GM20431 (cell line): ENCODE data around the gene SNX6.
"Not testable (repeated sequence)": the region's sequence is repeated elsewhere in the genome, so short reads cannot be mapped to it uniquely, and the experiment has no call there.

Source experiments
- in situ Hi-C: fragments of 300-500 bp; cut with MseI, MboI; formaldehyde crosslinking; loops from one replicate; pipeline ENCODE4 v1.15.0; 2020; ENCODE audit warnings: low sequenced_read_pairs; ENCODE audit not compliant: unreplicated experiment

The SNX6 gene

DNA sequence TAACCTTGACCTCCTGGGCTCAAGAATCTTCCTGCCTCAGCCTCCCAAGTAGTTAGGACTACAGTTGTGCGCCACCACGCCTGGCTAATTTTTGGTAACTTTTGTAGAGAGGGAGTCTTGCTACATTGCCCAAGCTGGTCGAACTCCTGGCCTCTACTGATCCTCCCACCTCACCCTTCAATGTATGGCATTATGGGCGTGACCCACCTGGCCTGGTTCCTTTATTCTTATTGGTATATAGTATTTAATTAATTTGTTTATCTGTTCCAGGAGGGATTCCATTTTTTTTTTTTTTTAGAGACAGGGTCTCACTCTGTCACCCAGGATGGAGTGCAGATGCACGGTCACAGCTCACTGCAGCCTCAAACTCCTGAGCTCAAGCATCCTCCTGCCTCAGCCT, 49.6 kb downstream of the SNX6 start:
- in situ Hi-C loops = no loop called here

DNA sequence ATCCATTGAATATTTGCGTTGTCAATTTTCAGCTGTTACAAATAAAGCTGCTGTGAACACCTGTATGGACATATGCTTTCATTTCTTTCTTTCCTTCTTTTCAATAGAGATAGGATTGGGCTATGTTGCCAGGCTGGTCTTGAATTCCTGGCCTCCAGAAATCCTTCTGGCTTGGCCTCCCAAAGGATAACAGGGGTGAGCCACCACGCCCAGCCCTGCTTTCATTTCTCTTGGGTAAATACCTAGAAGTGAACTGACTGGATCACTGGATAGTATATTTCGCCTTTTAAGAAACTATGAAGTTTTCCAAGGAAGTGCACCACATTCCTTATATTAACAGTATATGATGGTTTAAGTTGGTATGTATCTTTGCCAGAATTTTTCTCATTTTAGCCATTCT, 58.2 kb downstream of the SNX6 start:
- in situ Hi-C loops = no loop called here

DNA sequence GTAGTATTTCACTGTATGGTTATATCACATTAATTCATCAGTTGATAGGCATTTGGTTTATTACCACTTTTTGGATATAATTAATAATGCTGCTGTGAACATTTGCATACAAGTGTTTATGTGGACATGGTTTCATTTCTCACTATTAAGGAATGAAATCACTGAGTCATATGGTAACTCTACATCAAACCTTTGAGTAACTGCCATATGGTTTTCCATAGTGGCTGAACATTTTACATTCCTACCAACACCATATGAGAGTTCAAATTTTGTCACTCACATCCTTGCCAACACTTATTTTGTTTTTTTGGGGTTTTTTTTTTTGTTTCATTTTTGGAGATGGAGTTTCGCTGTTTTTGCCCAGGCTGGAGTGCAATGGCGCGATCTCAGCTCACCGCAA, 60.2 kb downstream of the SNX6 start:
- in situ Hi-C loops = no loop called here

DNA sequence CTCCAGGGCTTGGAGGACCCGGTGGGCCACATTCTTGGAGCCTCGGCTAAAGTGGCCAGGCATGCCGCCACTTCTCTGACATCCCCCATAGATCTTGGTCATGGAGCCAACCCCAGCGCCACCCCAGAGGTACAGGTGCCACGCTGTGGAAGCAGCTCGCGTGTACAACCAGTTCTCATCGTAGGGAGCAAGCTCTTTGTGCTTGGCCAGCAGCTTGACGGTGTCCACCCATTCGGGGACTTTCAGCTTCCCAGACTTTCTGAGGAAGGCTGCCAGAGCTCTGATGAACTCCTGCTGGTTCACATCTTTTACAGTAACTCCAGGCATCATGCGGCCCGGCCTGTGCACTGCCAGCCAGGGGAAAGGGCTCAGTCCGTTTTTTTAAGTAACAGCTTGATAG, 61.1 kb downstream of the SNX6 start:
- in situ Hi-C loops = no loop called here

DNA sequence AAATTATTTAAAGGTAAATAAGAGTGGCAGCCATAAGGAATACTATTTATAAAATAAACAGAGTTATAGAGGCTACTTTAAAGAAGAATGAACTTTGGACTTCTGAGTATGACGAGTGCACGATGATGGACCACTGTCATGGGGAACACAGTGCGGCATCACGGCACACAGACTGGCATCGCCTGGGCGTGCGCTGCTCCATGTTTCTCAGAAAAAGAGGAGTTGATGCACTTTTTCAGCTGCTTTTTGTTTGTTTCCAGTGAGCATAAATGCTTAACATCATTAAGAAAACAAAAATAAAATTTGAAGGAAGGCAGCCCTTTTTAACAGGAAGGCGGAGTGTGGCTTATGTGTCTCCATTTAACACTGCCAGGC, 67.2 kb downstream of the SNX6 start:
- in situ Hi-C loops = no loop called here

DNA sequence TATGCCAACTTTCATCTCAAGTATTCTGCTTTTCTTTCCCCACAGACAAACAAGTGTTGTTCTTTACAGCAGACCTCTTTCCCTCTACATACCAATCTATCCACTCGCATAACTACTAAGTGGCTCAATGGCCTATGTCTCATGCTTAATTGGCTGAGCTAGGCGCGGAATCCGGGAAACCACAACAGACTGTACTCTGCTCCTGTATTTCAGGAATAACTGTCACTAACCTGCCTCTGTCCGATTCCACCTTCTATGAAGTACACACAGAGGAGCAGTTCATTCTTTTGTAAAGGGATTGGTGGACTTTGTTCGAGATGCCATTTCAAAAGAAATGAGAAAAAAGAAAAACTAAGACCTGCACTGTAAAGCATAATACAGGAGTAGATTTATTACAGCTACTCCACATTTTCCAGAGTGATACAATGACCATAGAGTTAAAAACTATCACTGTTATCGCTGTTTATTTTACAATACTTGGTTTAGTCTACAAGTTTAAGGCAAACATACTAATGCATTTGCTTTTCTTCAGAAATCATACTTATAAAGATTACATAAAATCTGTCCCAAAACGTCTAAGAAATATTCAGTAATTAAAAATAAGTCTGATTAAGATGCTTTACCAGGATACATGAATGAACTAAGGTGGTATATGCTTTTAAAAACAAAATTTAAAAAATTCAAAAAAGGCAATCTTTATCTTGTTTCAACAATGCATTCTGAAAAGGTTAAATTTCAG, 67.7 kb downstream of the SNX6 start:
- in situ Hi-C loops = not testable (repeated sequence)

DNA sequence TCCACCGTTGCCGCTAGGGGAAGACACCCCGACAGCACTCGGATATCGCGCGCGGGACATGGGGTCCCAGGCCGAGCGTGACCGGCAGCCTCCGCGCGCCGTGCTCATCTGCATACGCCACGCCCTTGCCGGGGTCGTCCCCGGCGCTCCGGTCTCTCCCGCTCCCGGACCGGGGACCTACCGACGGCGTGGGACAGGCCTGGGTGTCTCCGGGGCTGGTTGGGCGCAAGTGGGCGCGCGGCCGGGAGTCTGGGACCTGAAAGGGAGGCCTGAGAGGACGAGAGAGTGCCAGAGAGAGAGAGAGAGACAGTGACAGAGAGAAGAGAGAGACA, 73.5 kb downstream of the SNX6 start:
- in situ Hi-C loops = not testable (repeated sequence)

DNA sequence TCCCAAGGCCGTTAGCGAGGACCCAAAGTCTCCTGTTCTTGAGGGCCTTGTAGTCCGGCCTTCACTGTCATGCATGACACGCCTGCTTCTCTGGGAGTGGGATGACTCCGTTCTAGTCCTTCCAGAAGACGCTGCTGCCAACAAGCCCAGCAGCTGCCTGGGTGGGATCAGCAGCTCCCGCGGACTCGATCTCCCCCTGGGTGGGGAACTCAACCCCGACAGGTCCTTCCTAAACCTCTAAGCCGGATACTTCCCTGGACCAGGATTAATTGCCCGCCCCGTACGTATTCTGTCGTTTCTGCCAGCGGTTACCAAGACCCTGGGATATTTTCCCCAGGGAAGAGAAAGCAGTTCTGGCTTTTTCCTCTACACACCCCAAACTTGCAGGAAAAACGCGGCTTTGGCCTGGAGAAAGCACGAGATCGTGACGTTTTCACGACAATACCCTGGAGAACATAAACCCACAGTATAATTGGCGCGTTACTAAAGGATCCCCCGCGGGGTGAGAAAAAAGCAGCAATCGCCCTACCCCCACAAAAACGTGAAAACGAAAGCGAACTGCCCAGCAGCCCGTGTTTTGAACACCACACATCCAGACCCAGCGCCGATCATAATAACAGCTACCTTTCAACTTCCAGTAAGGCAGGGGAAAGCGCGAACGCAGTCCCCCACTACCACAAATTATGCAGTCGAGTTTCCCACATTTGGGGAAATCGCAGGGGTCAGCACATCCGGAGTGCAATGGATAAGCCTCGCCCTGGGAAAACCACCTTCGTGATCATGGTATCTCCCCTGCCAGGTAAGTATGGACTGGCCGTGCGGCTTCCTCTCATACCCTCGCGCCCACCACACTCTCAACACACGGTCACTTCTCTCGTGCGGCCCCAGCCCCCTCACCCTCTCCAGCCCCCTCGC, 74.1 kb downstream of the SNX6 start:
- in situ Hi-C loops = not testable (repeated sequence)

DNA sequence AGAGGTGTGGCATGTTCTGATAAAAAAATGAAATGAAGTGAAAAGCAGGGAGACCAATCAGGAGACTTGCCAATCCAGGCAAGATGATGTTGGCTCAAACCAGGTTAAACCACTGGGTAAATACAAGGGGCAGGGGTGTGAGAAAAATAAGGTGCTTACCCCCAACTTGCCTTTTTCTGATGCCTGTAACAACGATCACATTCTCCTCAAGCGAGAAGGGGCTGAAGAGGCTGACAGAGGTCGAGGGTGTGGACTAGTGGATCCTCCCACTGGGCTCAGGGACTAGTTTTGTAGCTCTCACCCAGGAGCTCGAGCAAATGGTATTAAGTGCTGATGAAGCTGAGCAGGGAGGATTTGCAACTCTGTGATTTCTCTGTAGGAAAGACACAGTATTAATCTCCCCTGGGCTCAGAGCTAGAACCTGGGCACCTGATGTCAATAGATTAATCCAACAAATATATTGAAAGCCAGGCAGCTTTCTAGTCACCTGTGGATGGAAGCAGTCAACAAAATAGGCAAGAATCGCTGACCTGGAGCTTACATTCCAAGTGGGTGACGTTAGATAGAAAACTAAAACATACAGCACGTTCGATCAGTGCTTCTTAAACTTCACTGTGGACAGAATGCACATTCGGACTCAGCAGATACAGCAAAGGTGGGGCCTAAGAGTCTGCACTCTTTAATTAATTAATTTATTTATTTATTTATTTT, 75.3 kb downstream of the SNX6 start:
- in situ Hi-C loops = no loop called here

DNA sequence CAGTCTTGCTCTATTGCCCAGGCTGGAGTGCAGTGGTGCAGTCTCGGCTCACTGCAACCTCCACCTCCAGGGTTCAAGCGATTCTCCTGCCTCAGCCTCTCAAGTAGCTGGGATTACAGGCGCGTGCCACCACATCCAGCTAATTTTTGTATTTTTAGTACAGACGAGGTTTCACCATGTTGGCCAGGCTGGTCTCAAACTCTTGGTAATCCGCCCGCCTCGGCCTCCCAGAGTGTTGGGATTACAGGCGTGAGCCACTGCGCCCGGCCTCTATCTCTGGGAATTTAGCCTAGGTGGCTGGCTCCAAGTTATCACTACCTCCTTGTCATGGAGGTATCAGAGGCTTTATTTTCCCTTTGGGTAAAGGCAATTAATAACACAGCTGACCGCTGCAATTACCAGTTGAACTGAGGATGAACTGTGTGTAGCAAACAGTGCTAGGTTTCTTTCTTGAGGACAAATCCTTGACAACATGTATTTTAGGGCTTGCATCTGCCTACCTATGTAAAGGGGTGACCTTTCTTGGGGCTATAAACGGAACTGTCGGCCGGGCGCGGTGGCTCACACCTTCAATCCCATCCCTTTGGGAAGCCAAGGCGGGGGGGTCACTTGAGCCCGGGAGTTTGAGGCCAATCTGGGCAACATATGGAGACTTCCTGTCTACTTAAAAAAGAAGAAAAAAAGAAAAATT, 80.5 kb downstream of the SNX6 start:
- in situ Hi-C loops = not testable (repeated sequence)

DNA sequence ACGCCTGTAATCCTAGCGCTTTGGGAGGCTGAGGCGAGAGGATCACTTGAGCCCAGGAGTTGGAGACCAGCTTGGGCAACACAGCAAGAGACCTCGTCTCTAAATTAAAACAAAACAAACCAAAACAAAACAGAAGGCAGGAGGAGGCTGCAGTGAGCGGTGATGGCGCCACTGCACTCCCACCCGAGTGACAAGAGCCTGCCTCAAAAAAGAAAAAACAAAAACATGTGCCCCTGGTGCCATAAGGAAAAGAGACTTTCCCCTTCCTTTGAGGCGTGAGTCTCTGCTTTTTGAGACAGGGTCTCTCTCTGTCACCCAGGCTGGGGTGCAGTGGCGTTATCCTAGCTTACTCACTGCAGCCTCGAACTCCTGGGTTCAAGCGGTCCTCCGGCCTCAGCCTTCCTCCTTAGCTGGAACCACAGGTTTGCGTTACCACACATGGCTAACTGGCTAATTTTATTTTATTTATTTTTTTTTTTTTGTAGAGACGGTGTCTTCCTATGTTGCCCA, 81.4 kb downstream of the SNX6 start:
- in situ Hi-C loops = no loop called here

DNA sequence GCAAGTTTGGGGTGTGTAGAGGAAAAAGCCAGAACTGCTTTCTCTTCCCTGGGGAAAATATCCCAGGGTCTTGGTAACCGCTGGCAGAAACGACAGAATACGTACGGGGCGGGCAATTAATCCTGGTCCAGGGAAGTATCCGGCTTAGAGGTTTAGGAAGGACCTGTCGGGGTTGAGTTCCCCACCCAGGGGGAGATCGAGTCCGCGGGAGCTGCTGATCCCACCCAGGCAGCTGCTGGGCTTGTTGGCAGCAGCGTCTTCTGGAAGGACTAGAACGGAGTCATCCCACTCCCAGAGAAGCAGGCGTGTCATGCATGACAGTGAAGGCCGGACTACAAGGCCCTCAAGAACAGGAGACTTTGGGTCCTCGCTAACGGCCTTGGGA, 82.8 kb downstream of the SNX6 start:
- in situ Hi-C loops = not testable (repeated sequence)

DNA sequence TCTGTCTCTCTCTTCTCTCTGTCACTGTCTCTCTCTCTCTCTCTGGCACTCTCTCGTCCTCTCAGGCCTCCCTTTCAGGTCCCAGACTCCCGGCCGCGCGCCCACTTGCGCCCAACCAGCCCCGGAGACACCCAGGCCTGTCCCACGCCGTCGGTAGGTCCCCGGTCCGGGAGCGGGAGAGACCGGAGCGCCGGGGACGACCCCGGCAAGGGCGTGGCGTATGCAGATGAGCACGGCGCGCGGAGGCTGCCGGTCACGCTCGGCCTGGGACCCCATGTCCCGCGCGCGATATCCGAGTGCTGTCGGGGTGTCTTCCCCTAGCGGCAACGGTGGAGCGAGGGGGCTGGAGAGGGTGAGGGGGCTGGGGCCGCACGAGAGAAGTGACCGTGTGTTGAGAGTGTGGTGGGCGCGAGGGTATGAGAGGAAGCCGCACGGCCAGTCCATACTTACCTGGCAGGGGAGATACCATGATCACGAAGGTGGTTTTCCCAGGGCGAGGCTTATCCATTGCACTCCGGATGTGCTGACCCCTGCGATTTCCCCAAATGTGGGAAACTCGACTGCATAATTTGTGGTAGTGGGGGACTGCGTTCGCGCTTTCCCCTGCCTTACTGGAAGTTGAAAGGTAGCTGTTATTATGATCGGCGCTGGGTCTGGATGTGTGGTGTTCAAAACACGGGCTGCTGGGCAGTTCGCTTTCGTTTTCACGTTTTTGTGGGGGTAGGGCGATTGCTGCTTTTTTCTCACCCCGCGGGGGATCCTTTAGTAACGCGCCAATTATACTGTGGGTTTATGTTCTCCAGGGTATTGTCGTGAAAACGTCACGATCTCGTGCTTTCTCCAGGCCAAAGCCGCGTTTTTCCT, 83.4 kb downstream of the SNX6 start:
- in situ Hi-C loops = not testable (repeated sequence)

DNA sequence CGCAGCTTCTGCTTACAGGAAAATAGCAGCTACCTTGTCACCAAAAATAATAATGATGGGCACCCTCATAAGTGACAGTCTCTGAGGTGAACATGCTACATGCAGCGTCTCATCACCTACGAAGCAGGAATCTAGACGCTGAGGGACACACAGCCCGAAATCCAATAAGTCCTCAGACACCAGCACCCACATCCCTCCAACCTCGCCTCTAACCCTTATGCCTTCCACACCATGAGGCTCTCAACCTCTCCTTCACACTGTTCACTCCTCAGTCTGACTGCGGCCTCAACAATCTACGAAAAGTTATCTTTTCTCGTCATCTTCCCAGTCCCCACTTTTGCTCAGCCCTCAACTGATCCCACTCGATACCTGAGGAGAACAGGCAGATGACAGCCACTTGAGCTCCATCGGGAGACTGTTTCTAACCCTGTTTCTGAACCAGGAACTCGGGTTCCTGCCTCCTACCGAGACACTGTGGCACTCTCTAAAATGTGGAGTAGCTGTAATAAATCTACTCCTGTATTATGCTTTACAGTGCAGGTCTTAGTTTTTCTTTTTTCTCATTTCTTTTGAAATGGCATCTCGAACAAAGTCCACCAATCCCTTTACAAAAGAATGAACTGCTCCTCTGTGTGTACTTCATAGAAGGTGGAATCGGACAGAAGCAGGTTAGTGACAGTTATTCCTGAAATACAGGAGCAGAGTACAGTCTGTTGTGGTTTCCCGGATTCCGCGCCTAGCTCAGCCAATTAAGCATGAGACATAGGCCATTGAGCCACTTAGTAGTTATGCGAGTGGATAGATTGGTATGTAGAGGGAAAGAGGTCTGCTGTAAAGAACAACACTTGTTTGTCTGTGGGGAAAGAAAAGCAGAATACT, 89.5 kb downstream of the SNX6 start:
- in situ Hi-C loops = not testable (repeated sequence)

DNA sequence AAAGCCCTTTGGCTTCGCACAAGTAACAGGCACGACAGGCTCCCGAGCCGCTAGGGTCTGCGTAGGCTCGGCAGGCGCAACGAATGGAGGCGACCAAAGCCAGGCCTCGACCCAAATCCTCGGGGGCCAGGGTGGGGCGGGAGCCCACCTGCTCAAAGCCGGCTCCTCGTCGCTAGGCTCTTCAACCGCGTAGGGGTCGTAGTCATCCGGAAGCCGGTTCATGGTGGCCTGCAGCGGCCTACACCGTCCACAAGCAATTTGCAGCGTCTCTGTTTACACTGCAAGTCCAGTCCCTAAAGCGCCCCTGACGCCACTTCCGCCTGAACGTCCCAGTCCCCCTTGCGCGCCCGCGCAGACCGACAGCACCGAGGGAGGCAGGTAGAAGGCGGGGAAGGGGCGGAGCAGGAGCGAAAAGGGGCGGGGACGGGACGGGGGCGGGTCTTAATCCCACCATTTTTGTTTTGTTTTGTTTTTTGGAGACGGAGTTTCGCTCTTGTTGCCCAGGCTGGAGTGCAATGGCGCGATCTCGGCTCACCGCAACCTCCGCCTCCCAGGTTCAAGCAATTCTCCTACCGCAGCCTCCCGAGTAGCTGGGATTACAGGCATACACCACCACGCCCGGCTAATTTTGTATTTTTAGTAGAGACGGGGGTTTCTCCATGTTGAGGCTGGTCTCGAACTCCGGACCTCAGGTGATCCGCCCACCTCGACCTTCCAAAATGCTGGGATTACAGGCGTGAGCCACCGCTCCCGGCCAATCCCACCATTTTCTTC, 90.4 kb downstream of the SNX6 start, which contains the start of gene EAPP:
Gene EAPP (minus strand): TSS at position 295 of the 774 bp plus-strand sequence. CDS start 73 bp downstream, at position 222.
- in situ Hi-C loops = no loop called here

DNA sequence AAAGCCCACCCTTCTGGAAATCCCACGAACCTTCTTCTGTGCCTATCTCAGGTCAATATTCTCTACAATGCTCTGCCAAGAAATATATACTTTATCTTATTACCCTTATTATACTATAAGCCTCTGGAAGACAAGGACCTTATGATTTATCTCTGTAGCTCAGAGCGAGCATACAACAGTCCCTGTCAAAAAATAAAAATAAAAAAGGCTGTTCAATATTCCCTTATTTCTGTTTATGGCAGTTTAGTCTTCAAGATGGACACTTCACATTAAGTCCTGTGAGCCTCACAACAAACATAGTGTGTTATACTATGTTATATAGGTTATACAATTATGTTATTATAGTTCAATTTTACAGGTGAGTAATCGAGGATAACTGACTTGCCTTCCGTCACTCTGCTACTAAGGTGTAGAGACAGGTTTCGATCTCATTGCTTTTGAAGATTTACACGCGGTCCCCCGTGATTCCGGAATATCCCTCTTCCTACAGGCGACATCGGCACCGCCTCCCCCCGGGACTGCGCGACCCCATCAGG, 91.0 kb downstream of the SNX6 start:
- in situ Hi-C loops = no loop called here

DNA sequence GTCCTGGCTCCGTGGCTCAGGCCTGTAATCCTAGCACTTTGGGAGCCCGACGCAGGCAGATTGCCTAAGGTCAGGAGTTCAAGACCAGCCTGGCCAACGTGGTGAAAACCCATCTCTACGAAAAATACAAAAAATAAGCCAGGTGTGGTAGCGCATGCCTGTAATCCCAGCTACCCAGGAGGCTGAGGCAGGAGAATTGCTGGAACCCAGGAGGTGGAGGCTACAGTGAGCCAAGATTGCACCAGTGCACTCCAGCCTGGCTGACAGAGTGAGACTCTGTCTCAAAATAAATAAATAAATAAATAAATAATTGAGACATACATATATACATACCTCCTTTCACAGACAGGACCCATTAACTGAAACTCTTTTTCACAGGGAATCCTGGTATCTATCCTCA, 91.9 kb downstream of the SNX6 start:
- in situ Hi-C loops = not testable (repeated sequence)
